GM12873 (cell line): ENCODE data around the gene PRKAR1B.

Experiments used
- TF ChIP-seq, protein P1 (sequence below): IDR thresholded peaks from 2 replicates; pipeline ENCODE4 v1.5.1; 2012; ENCODE audit warnings: low read depth, mild to moderate bottlenecking, moderate library complexity, low read length, control low read depth; ENCODE audit not compliant: insufficient read depth; ENCODE audit errors: missing control alignments

The PRKAR1B gene

DNA sequence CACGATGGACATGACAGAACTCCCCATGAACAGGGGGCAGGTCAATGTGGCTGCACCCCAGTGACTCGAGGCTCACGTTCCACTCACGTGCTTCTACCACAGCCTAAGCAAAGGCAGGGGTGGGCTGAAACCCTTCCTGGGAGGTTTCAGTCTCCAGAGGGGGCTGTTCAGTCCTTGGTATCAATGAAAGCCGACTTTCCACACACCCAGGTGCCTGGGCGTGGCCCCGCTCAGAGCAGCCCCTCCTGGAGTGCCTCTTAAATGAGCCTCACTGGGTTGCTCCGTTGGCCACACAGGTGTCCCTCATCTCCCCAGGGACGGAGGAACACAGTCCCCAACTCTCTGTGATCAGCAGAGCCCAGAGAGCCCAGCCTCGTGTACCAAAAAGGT is 116.9 kb downstream of the PRKAR1B start:
- TF ChIP-seq, protein P1, sequence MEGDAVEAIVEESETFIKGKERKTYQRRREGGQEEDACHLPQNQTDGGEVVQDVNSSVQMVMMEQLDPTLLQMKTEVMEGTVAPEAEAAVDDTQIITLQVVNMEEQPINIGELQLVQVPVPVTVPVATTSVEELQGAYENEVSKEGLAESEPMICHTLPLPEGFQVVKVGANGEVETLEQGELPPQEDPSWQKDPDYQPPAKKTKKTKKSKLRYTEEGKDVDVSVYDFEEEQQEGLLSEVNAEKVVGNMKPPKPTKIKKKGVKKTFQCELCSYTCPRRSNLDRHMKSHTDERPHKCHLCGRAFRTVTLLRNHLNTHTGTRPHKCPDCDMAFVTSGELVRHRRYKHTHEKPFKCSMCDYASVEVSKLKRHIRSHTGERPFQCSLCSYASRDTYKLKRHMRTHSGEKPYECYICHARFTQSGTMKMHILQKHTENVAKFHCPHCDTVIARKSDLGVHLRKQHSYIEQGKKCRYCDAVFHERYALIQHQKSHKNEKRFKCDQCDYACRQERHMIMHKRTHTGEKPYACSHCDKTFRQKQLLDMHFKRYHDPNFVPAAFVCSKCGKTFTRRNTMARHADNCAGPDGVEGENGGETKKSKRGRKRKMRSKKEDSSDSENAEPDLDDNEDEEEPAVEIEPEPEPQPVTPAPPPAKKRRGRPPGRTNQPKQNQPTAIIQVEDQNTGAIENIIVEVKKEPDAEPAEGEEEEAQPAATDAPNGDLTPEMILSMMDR, result no peak

DNA sequence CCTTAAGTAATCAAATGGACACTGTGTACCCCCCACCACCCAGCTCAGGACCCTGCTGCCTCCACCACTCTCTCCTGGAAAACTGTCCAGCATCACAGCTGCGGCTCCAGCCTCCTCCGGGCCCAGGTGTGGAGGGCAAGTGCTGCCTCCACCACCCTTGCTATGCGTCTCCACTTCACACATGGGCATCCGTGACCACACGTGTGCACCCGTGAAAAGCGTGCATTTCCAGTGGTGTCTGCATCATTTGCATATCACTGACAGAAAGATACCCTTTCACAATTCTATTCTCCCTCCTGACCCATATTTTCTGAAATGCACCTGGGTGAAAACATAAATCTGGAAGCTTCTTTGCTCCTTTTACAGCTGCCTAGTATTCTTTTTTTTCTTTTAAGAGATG is 117.7 kb downstream of the PRKAR1B start:
- TF ChIP-seq, protein P1, result no peak

DNA sequence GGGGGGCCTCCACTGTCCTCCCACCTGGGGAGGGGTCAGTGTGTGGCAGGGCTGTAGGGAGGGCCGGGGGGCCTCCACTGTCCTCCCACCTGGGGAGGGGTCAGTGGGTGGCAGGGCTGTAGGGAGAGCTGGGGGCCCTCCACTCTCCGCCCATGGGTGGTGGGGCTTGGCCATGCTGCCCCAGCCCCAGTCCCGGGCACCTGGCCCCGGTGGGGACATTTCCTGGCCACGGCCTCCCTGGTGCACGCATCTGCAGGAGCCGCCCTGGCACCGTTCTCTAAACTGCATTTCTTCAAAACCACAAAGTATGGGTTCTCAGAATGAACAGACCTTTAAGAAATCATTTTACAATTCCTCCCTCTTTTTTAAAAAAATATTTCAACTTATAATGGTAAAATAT is 118.1 kb downstream of the PRKAR1B start:
- TF ChIP-seq, protein P1, result no peak

DNA sequence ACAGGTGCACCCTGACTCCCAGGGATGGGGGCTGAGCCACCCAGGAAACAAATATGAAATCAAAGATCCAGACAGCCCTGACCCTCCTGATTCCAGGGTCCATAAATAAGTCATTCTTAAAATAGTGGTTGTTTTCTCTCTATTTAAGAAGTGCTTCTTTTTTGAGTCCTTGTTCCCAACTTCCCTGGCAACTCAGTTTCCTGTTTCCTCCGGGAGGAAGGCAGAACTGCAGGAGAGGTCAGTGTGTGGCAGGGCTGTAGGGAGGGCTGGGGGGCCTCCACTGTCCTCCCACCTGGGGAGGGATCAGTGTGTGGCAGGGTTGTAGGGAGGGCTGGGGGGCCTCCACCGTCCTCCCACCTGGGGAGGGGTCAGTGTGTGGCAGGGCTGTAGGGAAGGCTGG is 118.7 kb downstream of the PRKAR1B start:
- TF ChIP-seq, protein P1, result no peak

DNA sequence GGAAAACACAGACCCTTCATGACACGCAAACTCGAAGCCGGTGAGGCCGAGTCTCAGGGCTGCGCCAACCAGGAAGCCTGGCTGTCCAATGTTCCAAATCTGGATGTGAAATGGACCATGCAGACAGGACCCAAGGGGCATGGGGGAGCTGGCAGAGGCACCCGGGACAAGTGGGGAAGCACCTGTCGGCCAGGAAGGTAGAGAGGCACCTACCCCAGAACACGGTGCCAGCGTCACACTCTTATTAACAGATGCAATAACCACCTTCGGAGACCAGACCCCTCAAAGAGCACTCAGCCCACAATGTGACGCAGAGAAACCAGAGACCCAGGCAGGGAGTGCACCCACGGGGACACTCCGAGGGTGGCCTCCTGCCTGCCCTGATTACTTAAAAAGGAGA is 119.1 kb downstream of the PRKAR1B start:
- TF ChIP-seq, protein P1, result no peak

DNA sequence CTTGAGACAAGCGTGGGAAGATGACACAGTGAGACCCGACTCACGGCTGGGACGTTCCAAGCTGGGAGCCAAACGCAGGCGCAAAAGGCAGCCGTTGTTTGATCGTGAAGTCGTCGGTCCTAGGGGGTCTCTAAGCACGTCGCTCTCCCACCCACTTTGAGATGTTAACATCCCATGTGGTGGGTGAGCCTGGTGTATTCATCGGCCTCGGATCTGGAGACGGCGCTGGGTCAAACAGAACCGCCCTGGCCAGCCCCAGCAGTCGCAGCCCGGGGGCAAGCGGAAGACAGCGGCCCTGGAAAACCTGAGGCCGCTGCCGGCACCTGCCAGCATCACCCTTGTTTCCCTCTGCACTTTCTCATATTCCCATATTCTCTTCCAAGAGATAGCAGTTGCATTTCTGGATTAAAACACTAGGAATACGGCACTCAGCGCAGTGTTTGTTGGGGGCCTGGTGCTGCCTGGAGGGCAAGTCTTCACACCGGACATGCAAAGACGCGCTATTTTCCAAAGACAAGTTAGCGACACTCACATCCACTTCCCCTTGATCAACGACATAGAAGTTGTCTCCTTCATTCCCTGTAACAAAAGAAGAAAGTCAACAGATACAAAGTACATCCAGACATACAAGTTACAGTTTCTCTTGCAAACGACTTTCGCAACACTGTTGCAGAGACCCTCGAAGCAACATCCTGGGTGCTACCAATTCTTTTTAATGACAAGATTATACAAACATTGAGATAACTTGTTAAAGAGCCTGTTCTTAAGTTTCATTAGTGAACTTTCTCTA is 121.2 kb downstream of the PRKAR1B start:
- TF ChIP-seq, protein P1, result no peak

DNA sequence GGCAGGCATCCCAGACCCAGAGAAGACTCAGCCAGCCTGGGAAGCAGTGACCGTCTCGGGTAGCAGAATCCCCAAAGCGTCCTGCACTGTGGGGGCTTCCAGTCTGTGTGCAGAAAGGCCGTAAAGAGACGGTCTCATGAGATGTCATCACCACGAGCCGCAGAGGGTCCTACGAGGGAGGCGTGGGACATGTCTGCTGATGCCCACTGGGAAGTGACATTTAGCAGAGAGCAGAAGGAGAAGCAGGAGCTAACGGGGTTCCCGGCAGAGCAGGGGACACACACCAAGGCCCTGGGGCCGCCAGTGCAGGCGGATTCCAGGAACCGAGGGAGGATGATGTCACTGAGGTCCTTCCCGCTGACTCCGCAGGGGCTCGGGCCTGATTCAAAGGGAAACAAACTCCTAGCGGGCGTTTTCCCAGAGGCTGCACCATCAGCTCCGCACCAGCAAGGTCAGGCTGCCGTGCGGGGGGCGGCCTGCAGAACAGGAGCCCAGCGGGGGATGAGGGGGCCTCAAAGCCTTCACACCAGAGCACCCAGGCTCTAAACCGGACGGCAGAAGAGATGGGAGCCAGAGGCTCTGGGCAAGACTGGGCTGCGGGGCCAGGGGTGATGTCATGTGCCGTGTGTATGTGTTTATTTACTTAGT is 122.1 kb downstream of the PRKAR1B start:
- TF ChIP-seq, protein P1, result no peak
